ENCODE measurements around the gene ZNF496.

ZNF496 gene

DNA sequence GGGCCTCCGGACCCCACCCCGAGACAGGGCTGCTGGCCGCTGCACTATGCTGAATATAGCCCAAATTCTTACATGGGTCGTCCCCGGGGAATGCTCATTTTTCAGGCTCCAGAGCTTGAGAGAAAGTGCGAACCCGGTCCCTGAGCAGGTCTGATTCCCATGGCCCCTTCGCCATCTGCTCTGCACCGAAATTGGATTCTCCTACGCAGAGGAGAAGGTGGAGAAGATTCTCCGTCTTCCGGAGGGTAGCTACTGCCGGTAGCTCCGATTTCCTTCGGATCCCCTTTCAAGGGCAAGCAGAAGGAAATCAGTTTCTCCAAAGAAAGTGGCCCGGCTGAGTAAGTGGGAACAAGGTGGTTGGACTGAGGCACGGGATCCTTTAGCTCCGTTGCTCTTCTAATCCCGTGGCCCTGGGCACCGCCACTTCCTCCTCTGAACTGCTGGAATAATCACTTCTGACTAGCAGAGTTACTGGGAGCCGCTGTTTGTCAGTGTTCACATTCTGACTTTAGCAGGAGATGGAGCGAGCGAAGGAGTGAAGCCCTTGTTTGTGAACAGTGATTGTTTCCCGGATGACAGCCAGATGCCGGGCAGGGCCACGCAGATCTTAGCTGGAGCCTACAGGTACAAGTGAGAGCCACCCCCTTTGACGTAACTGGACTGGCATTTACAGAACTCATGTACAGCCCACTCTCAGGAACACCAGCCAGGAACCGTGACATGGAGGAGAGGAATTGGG, 1.1 kb upstream of the ZNF496 start:
- Histone ChIP-seq H3K79me2 (ENCODE audit: insufficient read depth, low read length) (peaks cover 52% of the 10 kb centered on the region), H4K20me1 (ENCODE audit: insufficient read depth, low read length) (peaks cover 30% of the 10 kb centered on the region), H3K9me3 (ENCODE audit: insufficient read depth, low read length, severe bottlenecking) (no peaks in the 10 kb centered on the region), H3K36me3 (ENCODE audit: insufficient read depth, low read length) (peaks cover 36% of the 10 kb centered on the region), H3K27ac (ENCODE audit: low read length) (peak overlapping the region; percentile 79), H3K4me2 (ENCODE audit: insufficient read depth, low read length) (peak overlapping the region; percentile 97), H3K4me1 (ENCODE audit: insufficient read depth, low read length) (peaks cover 60% of the 10 kb centered on the region), H3K4me3 (ENCODE audit: low read depth in 1 of 2, low read length in 2 of 2) (peak overlapping the region; percentile 34 to 81; a peak in 3 of 4 replicates), H3K27me3 (ENCODE audit: insufficient read depth, low read length, poor library complexity) (no peaks in the 10 kb centered on the region), H2AFZ (ENCODE audit: low read depth, low read length) (peak overlapping the region; percentile 88), H3K9ac (ENCODE audit: low read depth, low read length) (peak overlapping the region; percentile 89)
- DNase-seq (no peak), ATAC-seq (ENCODE audit: insufficient read depth, low read depth) (no peak)
- TF ChIP-seq CTCF (IDR thresholded peaks at IDR 0.05; ENCODE audit: borderline replicate concordance, extremely low read depth, low read length, poor library complexity, severe bottlenecking) = no peak
- TF ChIP-seq EZH2 (IDR thresholded peaks at IDR 0.05; ENCODE audit: borderline replicate concordance, low read depth, low read length, severe bottlenecking) = no peak

GRCh38 chr1:247332215-247332622, 552 bp upstream of the ZNF496 start:
- TF ChIP-seq EZH2 (IDR thresholded peaks at IDR 0.05; ENCODE audit: borderline replicate concordance, low read depth, low read length, severe bottlenecking) (no peak), CTCF (IDR thresholded peaks at IDR 0.05; ENCODE audit: borderline replicate concordance, extremely low read depth, low read length, poor library complexity, severe bottlenecking) (peak; percentile 6)
- H2AFZ ChIP-seq (ENCODE audit: low read depth, low read length) = peak overlapping the region; percentile 88
- ATAC-seq (ENCODE audit: insufficient read depth, low read depth) = peak; percentile 68
- H3K4me3 ChIP-seq (ENCODE audit: low read depth in 1 of 2, low read length in 2 of 2) = peak overlapping the region; percentile 34 to 81; a peak in 3 of 4 replicates
- peaks cover 41% of the 10 kb centered on the region for H3K36me3 ChIP-seq (ENCODE audit: insufficient read depth, low read length)
- peaks cover 30% of the 10 kb centered on the region for H4K20me1 ChIP-seq (ENCODE audit: insufficient read depth, low read length)
- H3K9me3 ChIP-seq (ENCODE audit: insufficient read depth, low read length, severe bottlenecking) = no peaks in the 10 kb centered on the region
- peaks cover 60% of the 10 kb centered on the region for H3K4me1 ChIP-seq (ENCODE audit: insufficient read depth, low read length)
- no peaks in the 10 kb centered on the region for H3K27me3 ChIP-seq (ENCODE audit: insufficient read depth, low read length, poor library complexity)
- peak; percentile 75 for DNase-seq
- peaks cover 52% of the 10 kb centered on the region for H3K79me2 ChIP-seq (ENCODE audit: insufficient read depth, low read length)
- H3K9ac ChIP-seq (ENCODE audit: low read depth, low read length) = peak overlapping the region; percentile 89
- H3K27ac ChIP-seq (ENCODE audit: low read length) = peak overlapping the region; percentile 79
- peak overlapping the region; percentile 97 for H3K4me2 ChIP-seq (ENCODE audit: insufficient read depth, low read length)

DNA sequence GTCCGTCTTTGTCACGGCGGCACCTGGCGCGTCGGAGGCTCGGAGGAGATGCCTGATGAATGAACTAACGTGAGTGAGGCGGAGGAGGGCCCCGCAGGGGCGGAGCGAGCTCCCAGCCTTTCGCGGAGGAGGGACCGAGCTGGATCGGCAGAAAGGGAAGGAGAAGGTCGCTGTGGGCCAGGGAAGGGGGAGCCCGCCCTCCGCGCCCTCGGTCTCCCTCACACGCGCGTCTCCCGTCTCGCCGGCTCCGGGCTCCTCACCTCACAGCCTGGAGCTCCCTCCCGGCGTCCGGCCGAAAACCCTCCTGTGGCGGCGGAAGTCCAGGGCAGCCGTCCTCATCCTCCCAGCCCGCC, 519 bp downstream of the ZNF496 start:
- H3K4me2 ChIP-seq (ENCODE audit: insufficient read depth, low read length) = peak overlapping the region; percentile 97
- peak overlapping the region; percentile 88 for H2AFZ ChIP-seq (ENCODE audit: low read depth, low read length)
- H3K9ac ChIP-seq (ENCODE audit: low read depth, low read length) = peak overlapping the region; percentile 89
- no peak for TF ChIP-seq CTCF (IDR thresholded peaks at IDR 0.05; ENCODE audit: borderline replicate concordance, extremely low read depth, low read length, poor library complexity, severe bottlenecking)
- no peak for TF ChIP-seq EZH2 (IDR thresholded peaks at IDR 0.05; ENCODE audit: borderline replicate concordance, low read depth, low read length, severe bottlenecking)
- no peaks in the 10 kb centered on the region for H3K27me3 ChIP-seq (ENCODE audit: insufficient read depth, low read length, poor library complexity)
- peaks cover 52% of the 10 kb centered on the region for H3K36me3 ChIP-seq (ENCODE audit: insufficient read depth, low read length)
- H3K27ac ChIP-seq (ENCODE audit: low read length) = peak overlapping the region; percentile 79
- H3K4me3 ChIP-seq (ENCODE audit: low read depth in 1 of 2, low read length in 2 of 2) = peak overlapping the region; percentile 70 to 81
- peaks cover 27% of the 10 kb centered on the region for H4K20me1 ChIP-seq (ENCODE audit: insufficient read depth, low read length)
- ATAC-seq (ENCODE audit: insufficient read depth, low read depth) (peak; percentile 78), DNase-seq (peak; percentile 85)
- H3K79me2 ChIP-seq (ENCODE audit: insufficient read depth, low read length) = peaks cover 52% of the 10 kb centered on the region
- H3K9me3 ChIP-seq (ENCODE audit: insufficient read depth, low read length, severe bottlenecking) = no peaks in the 10 kb centered on the region
- H3K4me1 ChIP-seq (ENCODE audit: insufficient read depth, low read length) = peaks cover 60% of the 10 kb centered on the region
